AG04450 (cell line): ENCODE measurements around the gene IFFO2. TPM values are rescaled to one million over a fixed set of nuclear protein-coding genes. Genes with fewer than 3 reads are reported as not detected.

Source experiments
- CTCF ChIA-PET: fragments of 300-600, 350-600 bp; formaldehyde crosslinking; extraction: SDS; loops from one replicate; lab custom pipeline; 2022; ENCODE audit warnings: antibody characterized with exemption, inconsistent platforms; lab: Charles Lee
- POLR2A ChIA-PET: fragments of 350-600 bp; formaldehyde crosslinking; extraction: SDS; loops from one replicate; lab custom pipeline; 2021; ENCODE audit warnings: antibody characterized with exemption, inconsistent platforms; lab: Yijun Ruan, JAX
- DNase-seq: peaks from one replicate; pipeline ENCODE4 v3.0.0-alpha.2; 2011; ENCODE audit warnings: low read depth, low spot score
- H3K27ac ChIP-seq: one replicate; pipeline ENCODE4 v1.5.1; 2012; ENCODE audit warnings: low read depth, low read length, control low read depth
- H3K27me3 ChIP-seq: one replicate; pipeline ENCODE4 v1.6.0; 2012; ENCODE audit warnings: low read length; ENCODE audit not compliant: control insufficient read depth, insufficient read depth
- H3K4me3 ChIP-seq: 2 replicates; pipeline ENCODE4 v1.5.1; 2011; ENCODE audit warnings: mild to moderate bottlenecking, low read depth, low read length, control low read depth
- H3K9me3 ChIP-seq: 2 replicates; pipeline ENCODE4 v1.5.1; 2012; ENCODE audit warnings: low read length; ENCODE audit not compliant: control insufficient read depth, insufficient read depth
- polyA plus RNA-seq: library from polyadenylated mRNA; depleted of rRNA; stranded (reverse); fragments of >200 nt; gene quantifications from 2 replicates; pipeline ENCODE4 v1.2.3, GENCODE V29; 2011
- TF ChIP-seq, protein P1 (sequence below): IDR thresholded peaks from 2 replicates; pipeline ENCODE4 v1.5.1; 2011; ENCODE audit warnings: low read depth, low read length, control low read depth, inconsistent platforms

Gene IFFO2
- polyA plus RNA-seq, 1 experiment, result 6.8 TPM

DNA sequence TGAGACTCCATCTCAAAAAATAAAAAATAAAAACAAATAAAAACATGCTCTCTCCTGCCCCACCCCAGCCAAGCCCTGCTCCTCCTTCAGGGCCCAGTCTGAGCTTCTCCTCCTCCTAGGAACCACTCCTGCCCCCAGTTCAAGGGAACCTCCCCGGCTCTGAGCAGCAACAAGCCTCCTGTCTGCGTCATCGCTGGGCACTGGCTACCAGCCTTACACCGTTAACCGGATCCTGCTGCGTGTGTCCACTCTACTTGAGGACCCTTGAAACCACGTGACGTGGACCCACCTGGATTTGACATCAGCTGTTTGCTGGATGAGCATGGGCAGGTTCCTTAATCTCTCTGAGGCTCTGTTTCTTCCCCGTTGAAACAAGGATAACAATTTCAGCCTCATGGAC is 95.4 kb downstream of the IFFO2 start:
- CTCF ChIA-PET, result interaction anchor here (1.0 kb wide), 1 partner anchor 14 kb away, joined by 5 read pairs; no protein-coding TSS in a partner anchor

DNA sequence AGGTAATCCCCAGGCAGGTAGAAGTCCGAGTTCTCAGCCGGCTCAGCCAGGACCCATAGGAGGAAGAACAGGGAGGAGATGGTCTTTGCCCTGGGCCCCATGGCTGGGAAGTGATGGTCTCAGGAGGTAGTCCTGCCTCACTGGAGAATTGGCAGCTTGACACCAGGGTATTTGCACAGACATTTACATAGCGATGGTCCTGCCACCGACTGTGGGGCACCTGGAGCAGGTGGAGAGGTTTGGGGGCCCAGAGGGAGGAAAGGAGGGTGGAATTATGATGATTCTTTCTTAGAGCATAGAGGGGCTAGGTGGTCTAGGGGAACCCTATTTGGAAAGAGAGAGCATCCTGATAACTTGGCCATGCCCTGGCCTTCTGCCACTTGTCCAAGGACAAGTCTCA is 96.9 kb downstream of the IFFO2 start, which contains the start of gene TAS1R2:
Gene TAS1R2 (minus strand): TSS at position 101 of the 400 bp plus-strand sequence. CDS start 0 bp downstream, at position 101.
- CTCF ChIA-PET, result no interaction called here
- no peak within 1 kb of the TSS for H3K4me3 ChIP-seq
- TF ChIP-seq, protein P1, sequence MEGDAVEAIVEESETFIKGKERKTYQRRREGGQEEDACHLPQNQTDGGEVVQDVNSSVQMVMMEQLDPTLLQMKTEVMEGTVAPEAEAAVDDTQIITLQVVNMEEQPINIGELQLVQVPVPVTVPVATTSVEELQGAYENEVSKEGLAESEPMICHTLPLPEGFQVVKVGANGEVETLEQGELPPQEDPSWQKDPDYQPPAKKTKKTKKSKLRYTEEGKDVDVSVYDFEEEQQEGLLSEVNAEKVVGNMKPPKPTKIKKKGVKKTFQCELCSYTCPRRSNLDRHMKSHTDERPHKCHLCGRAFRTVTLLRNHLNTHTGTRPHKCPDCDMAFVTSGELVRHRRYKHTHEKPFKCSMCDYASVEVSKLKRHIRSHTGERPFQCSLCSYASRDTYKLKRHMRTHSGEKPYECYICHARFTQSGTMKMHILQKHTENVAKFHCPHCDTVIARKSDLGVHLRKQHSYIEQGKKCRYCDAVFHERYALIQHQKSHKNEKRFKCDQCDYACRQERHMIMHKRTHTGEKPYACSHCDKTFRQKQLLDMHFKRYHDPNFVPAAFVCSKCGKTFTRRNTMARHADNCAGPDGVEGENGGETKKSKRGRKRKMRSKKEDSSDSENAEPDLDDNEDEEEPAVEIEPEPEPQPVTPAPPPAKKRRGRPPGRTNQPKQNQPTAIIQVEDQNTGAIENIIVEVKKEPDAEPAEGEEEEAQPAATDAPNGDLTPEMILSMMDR, result no peak
- POLR2A ChIA-PET, result no interaction called here
- peaks cover 9% of the 10 kb centered on the region for H3K27me3 ChIP-seq
- H3K27ac ChIP-seq, result no peak within 1 kb of the TSS
- DNase-seq, result no peak
- H3K9me3 ChIP-seq, result no peaks in the 10 kb centered on the region

More for the DNA sequence above, 95.4 kb downstream of the IFFO2 start:
- POLR2A ChIA-PET, result no interaction called here
- H3K27ac ChIP-seq, result no peak overlapping the region
- peaks cover 10% of the 10 kb centered on the region for H3K27me3 ChIP-seq
- H3K4me3 ChIP-seq, result no peak overlapping the region
- H3K9me3 ChIP-seq, result no peaks in the 10 kb centered on the region
- no peak for DNase-seq
- TF ChIP-seq, protein P1, result no peak

DNA sequence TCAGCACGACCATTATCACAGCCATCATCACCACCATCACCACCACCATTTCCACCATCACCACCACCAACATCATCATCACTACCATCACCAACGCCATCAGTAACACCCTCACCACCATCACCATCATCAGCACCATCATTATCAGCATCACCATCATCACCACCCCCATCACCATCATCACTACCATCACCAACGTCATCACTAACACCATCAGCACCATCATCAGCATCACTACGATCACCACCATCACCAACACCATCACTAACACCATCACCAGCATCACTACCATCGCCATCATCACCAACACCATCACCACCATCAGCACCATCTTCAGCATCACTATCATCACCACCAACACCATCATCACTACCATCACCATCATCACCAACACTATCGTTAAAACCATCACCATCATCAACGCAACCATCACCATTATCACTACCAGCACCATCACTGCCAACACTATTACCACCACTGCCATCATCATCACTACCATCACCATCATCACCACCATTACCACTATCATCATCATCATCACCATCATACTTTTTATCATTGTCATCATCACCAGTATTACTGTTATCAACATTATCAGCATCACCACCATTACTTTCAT is 98.3 kb downstream of the IFFO2 start:
- Histone ChIP-seq H3K4me3 (no peak overlapping the region), H3K9me3 (no peaks in the 10 kb centered on the region), H3K27me3 (peaks cover 8% of the 10 kb centered on the region), H3K27ac (no peak overlapping the region)
- POLR2A ChIA-PET, result no interaction called here
- DNase-seq, result no peak
- TF ChIP-seq, protein P1, result no peak
- CTCF ChIA-PET, result no interaction called here

DNA sequence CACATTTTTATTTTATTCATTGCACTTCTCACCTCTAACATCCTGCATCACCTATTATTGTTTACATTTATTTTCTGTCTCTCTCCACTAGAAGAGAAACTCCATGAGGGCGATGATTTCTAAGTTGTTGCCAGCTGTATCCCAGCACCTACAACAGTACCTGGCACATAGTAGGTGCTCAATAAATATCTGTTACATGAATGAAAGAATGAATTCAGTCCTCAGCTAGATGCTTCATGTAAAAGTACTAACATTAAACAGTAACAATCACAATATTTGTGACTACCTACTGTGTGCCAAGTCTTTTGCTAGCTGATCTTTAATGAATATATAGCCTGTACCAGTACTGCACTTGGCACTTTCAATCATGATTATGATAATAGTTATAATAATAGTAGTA is 100.0 kb downstream of the IFFO2 start:
- ChIA-PET POLR2A (no interaction called here), CTCF (no interaction called here)

DNA sequence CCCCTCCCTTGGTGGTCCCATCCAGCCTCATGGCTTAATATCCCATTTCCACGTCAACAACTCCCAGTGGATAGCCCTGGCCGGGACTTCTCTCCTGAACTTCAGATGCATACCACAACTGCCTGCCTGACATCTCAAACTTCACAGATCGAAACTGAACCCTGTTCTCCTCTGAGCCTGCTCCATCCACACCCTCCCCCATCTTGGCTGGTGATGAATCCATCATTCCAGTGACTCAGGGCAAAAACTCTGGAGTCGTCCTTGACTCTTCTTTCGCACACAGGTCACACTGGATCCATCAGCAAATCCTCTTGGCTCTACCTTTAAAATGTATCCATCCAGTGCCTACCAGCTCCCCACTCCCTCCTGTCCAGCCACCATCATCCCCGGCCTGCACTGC is 100.9 kb downstream of the IFFO2 start:
- H3K9me3 ChIP-seq, result no peaks in the 10 kb centered on the region
- H3K27ac ChIP-seq, result no peak overlapping the region
- H3K4me3 ChIP-seq, result no peak overlapping the region
- DNase-seq, result no peak
- ChIA-PET POLR2A (no interaction called here), CTCF (no interaction called here)
- peaks cover 3% of the 10 kb centered on the region for H3K27me3 ChIP-seq
- TF ChIP-seq, protein P1, result no peak

More for the DNA sequence above, 100.0 kb downstream of the IFFO2 start:
- no peak overlapping the region for H3K4me3 ChIP-seq
- H3K27ac ChIP-seq, result no peak overlapping the region
- no peaks in the 10 kb centered on the region for H3K9me3 ChIP-seq
- TF ChIP-seq, protein P1, result no peak
- H3K27me3 ChIP-seq, result peaks cover 3% of the 10 kb centered on the region
- DNase-seq, result no peak
